GM18517 (cell line): ENCODE data around the gene ENPP6.

ENCODE experiments used
- ATAC-seq: cut with Tn5 transposase; IDR thresholded peaks from one replicate; pipeline ENCODE4 v1.9.1; 2021; ENCODE audit warnings: mild to moderate bottlenecking, moderate library complexity; ENCODE audit not compliant: unreplicated experiment

The ENPP6 gene

GRCh38 chr4:184110452-184111224 is 107.0 kb downstream of the ENPP6 start:
- no peak for ATAC-seq

DNA sequence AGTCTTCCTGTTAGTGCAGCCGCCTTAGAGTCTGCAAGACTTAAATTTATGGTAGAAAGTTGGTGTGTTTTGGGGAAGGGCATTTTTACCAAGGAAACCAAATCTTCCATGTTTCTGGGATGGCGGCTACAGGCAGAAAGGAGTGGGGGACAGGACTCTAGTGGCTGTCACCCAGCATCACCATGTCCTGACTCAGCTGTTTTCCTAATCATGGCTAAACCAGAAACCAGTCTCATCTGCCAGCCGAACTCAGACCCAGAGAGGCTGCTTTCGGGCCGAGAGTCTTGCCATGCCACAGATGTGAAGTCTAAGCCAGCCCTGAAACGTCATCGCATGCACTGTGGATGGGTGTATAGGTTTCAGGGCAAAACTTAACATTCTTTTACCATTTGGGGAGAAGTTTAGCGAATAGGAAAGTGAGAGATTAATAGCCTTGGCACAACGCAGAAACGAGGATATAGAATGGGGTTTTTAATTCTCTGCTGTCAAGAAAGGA is 109.6 kb downstream of the ENPP6 start:
- no peak for ATAC-seq

DNA sequence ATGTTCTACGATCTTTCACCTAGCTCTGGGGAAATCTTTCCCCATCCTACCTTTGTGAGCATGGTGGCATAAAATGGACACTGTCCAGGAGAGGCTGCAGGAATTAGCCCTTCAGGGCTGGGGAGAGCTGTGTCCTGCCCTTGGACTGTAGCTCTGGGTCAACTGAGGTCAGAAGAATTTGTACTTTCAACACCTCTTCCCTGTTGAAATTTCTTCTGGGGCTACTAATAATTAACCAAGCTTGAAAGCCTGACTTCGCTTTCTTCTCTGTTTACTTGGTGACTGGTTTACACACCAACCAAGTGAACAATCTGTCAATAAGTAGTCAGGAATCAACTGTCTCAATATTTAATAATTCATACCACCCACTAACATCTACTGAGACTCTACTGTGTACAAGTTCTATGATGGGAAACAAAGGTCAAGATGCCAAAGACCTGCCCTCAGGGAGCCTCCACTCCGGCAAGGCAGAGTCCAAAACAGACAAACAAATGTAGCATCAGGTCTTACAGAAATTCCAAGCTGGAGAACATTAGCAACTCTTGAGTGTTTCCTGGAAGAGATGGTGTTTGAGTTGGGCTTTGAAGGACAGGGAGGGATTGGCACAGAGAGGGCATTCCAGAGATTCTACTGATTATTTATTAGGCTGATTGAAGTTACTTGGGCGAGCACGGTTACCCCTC is 113.1 kb downstream of the ENPP6 start:
- ATAC-seq: no peak

- ATAC-seq: no peak
Measured at GRCh38 chr4:184103527-184104264, 114.0 kb downstream of the ENPP6 start.

- ATAC-seq: no peak
Measured at GRCh38 chr4:184102927-184103326, 114.7 kb downstream of the ENPP6 start.

DNA sequence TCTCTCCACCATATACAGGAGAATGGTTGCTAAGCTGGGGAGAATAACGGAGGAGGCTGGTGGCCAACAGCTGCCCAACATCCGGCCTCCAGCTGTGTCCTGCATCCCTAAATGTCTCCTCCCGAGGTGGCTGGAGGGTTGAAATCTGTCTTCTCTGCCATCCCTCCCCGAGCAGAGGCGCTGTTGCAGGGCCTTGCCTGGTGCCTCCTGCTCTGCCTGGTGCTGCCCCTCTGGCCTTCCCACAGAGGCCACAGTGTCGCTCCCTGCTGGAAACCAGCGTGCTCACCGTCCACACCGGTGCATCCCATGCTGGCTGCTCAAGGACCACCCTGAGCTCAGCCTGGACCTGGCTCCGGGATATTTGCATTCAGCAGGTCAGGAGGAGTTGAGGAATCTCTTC is 115.2 kb downstream of the ENPP6 start:
- ATAC-seq: no peak

DNA sequence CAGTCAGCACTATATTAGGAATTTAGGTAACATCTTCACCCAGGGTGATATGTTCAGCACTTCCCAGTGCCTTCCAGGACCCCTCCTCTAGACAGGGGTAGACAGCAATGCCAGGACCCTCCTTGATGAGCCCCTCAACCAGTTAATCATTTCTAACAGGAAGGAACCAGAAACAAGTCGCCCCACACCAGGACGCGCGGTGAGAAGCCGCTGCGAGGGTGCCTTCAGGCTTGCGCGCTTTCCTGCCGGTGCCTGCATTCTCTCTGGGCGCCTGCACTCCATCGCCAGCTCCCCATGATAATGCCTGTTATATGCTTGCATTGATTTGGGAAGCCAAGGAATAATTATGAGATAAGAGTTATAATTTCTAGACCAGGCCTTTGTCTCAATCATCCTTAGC is 116.0 kb downstream of the ENPP6 start:
- ATAC-seq: no peak

DNA sequence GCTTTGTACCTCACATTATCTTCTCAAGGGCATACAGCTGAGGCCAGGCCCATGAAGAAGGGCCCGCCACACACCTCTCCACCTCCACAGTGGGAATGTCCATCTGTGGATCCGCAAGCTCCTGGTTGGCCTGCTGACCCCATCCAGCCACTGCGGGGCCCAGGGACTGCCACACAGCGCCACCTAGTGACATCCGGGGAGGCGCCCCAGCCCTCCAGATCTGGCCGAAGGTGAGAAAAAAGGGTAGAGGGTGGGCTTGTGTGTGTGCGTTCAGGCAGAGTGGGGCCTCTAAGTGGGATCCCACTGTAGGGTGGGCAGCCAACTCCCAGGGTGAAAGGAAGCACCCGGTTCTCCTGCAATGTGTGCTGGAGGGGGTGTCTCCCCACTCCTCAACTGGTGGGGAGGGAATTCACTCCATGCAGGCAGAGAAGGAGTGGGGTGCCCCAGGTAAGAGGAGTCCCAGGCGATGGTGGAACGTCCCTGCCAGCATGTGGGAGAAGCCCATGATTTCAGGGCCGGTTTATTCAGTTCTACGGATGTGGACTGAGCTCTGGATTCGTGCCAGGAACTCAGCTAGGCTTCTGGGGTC is 117.3 kb downstream of the ENPP6 start:
- ATAC-seq: no peak

DNA sequence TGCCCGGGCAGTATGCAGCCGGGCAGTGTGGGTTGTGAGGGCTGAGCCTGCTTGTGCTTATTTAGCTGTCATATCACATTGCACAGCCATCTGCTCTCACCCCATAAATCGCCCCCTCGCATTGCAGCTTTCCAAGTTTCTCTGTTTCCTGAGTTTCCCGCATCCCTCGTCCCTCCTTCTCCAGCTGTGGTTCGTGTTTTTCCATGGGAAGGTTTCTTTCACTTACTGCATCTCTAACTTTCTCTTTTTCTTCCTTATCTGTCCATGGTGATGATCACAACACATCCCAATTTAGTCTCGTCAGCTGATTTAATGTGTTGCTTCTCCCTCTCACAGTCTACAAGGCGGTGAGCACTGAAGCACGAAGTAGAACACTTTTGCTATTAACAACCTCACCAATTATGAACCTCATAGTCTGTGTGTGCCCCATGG is 118.1 kb downstream of the ENPP6 start:
- no peak for ATAC-seq

GRCh38 chr4:184099000-184099399 is 118.7 kb downstream of the ENPP6 start:
- ATAC-seq: no peak

GRCh38 chr4:184097815-184098214 is 119.9 kb downstream of the ENPP6 start:
- ATAC-seq: no peak

GRCh38 chr4:184097241-184097605 is 120.5 kb downstream of the ENPP6 start:
- ATAC-seq: peak; percentile 76

DNA sequence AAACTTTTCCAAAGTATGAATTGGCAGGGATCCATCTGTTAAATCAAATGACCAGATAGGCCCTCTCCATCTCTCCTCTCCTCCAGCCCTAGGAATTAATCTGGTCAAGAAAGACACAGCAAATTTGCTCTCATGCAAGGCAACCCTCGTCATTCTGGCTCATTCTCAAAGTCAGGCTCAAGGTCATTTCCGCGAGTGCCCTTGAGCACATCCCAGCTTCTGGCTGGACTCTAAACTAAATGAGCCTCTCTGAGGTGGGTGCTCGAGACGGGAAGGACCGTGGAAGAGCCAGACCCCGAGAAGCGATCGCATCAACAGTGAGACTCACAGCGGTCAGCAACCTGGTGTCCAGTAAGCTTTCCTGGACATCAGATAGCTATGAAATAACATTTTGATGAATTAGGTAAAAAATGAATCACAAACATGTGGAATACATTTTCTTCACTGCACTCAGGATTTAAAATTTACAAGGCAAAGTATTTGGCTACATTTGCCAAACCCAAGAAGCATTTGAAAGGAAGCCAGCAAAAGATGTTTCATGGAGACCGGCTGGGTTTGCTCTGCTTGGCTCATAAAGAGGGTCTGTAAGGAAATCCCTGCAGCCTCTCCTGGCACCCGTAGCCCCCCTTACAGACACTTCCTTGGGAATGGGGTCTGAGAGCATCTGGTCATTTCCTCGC is 121.0 kb downstream of the ENPP6 start:
- ATAC-seq: no peak

GRCh38 chr4:184094532-184095159 is 123.0 kb downstream of the ENPP6 start:
- ATAC-seq: no peak

- no peak for ATAC-seq
Measured at GRCh38 chr4:184091986-184092385, 125.7 kb downstream of the ENPP6 start.

- no peak for ATAC-seq
Measured at GRCh38 chr4:184090571-184090970, 127.1 kb downstream of the ENPP6 start.

DNA sequence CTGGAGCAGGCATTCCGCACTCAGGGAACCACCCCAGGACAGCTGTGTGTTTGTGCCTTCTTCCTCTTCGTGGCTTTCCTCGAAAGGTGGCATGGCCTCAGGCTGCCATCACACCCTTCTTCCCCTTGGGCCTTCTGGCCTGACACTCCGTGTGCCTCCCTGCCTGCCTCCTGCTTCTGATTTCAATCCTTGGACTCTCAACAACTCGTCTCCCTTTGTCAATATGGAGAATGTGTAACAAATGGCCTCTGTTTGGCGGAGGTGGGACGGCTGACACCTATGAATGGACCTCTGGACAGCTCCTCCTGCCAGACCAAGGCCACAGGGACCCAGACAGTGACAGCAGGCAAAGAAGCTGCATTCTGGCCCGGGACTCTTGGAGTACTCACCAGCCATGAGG is 137.0 kb downstream of the ENPP6 start:
- no peak for ATAC-seq

DNA sequence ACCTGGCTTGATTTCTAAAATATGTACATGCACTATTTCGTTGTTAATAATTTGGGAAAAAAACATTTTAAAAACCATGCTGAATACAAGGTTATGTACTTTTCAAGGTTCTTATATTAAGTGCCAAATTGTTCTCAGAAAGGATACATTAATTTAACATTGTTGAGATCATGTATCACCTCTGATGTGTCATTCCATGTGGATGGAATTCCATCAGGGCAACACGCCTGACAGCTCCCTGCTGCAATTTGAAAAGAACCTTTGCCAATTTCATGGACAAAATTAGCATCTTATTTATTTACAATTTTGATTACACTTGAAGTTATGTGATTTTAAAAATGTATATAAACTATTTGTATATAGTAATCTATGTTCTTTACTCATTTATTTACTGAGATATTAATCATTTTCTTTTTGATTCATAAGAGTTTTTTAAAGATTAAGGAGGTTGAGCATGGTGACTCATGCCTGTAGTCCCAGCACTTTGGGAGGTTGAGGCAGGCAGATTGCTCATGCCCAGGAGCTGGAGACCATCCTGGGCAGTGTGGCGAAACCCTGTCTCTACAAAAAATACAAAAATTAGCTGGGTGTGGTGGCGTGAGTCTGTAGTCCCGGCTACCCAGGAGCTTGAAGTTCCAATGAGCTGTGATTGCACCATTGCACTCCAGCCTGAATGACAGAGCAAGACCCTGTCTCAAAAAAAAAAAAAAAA is 142.8 kb downstream of the ENPP6 start:
- ATAC-seq: no peak

DNA sequence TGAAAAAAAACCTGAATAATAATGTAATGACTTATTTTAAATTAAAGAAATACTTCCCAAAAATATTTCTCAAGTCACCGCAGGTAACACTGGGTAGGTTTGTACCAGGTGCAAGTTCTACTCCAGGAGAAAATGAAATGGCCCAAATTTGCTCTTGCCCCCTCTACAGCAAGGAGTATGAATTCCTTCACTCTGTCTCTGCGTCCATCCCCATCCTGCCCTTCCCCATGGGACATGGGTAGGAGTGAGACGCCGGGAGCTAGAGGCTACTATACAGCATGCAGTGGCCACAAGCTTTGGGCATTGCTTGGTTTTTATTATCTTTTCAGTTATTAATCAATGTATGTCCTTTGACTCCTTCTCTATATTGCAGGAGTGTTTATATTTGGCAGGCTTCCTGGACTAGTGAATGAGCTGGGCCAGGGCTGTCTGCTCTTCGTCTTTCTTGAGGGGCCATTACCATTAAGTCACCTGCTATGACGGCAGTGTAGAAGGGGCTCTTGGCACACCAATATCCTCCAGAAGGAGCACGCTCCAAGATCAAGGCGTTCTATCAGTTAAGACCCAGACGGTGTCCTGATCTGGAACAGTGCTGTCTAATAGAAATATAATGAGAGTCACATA is 149.6 kb downstream of the ENPP6 start:
- ATAC-seq: no peak
